GM21825 (cell line): ENCODE results near the gene MBD1.
A peak's percentile ranks its signal among the peaks of the same experiment; 100 is the strongest.
"Not testable (repeated sequence)": the region's sequence is repeated elsewhere in the genome, so short reads cannot be mapped to it uniquely, and the experiment has no call there.

Experiments
- ATAC-seq: cut with Tn5 transposase; IDR thresholded peaks from one replicate; pipeline ENCODE4 v1.9.1; 2021; ENCODE audit warnings: mild to moderate bottlenecking, moderate library complexity; ENCODE audit not compliant: unreplicated experiment

Gene MBD1

GRCh38 chr18:50281295-50281971 lies at the start of gene MBD1:
Gene MBD1, minus strand, starts transcription at chr18:50281523. Its CDS starts 1,531 bp downstream, at chr18:50279992.
- ATAC-seq, result peak; percentile 86

- no peak for ATAC-seq
Measured at GRCh38 chr18:50330176-50330575, 48.9 kb upstream of the MBD1 start.

GRCh38 chr18:50327983-50328382 lies 46.7 kb upstream of the MBD1 start:
- no peak for ATAC-seq

- peak; percentile 66 for ATAC-seq
Measured at GRCh38 chr18:50320719-50321118, 39.4 kb upstream of the MBD1 start.

GRCh38 chr18:50315100-50315871 lies 34.0 kb upstream of the MBD1 start:
- ATAC-seq, result peak; percentile 72

- ATAC-seq, result no peak
Measured at GRCh38 chr18:50313873-50314460, 32.6 kb upstream of the MBD1 start.

GRCh38 chr18:50313031-50313607 lies 31.8 kb upstream of the MBD1 start:
- ATAC-seq, result no peak

GRCh38 chr18:50312296-50313030 lies 31.1 kb upstream of the MBD1 start:
- peak; percentile 75 for ATAC-seq

- ATAC-seq, result no peak
Measured at GRCh38 chr18:50311650-50312049, 30.3 kb upstream of the MBD1 start.

- ATAC-seq, result no peak
Measured at GRCh38 chr18:50310080-50310479, 28.8 kb upstream of the MBD1 start.

- ATAC-seq, result not testable (repeated sequence)
Measured at GRCh38 chr18:50308851-50309250, 27.5 kb upstream of the MBD1 start.

- ATAC-seq, result peak; percentile 90
Measured at GRCh38 chr18:50307738-50308470, 26.6 kb upstream of the MBD1 start.

GRCh38 chr18:50307400-50307737 lies 26.0 kb upstream of the MBD1 start:
- peak; percentile 4 for ATAC-seq

- ATAC-seq, result no peak
Measured at GRCh38 chr18:50306944-50307343, 25.6 kb upstream of the MBD1 start.

- no peak for ATAC-seq
Measured at GRCh38 chr18:50301074-50301473, 19.8 kb upstream of the MBD1 start.

GRCh38 chr18:50299626-50300388 lies 18.5 kb upstream of the MBD1 start:
- ATAC-seq, result no peak

- no peak for ATAC-seq
Measured at GRCh38 chr18:50298443-50299284, 17.3 kb upstream of the MBD1 start.

GRCh38 chr18:50297621-50298442 lies 16.5 kb upstream of the MBD1 start:
- peak; percentile 99 for ATAC-seq
